HEK293 (cell line): ENCODE measurements around the gene C19orf18.
A peak's percentile ranks its signal among the peaks of the same experiment; 100 is the strongest.

Experiments
- CTCF ChIA-PET: fragments of 350-600 bp; formaldehyde crosslinking; extraction: SDS; loops from one replicate; lab custom pipeline; 2021; ENCODE audit warnings: antibody characterized with exemption; lab: Yijun Ruan, JAX
- POLR2A ChIA-PET: fragments of 300-600 bp; formaldehyde crosslinking; extraction: SDS; loops from one replicate; lab custom pipeline; 2020; ENCODE audit warnings: antibody characterized with exemption, inconsistent platforms; lab: Yijun Ruan, JAX
- H3K27ac ChIP-seq: fragments of 200-500 bp; sonication (Bioruptor generic); 2 replicates; pipeline ENCODE4 v1.5.1; 2014; ENCODE audit warnings: low read depth, low read length, control low read depth, inconsistent platforms; ENCODE audit errors: extremely low read depth
- H3K36me3 ChIP-seq, 2 experiments: fragments of 200-500 bp in 1 of 2; sonication (Bioruptor generic) in 1 of 2; 1 replicate in 1 of 2; 2 replicates in 1 of 2; pipeline ENCODE4 v1.5.1; 2014 to 2017; ENCODE audit warnings: inconsistent platforms in 2 of 2, low read length in 2 of 2; ENCODE audit not compliant: control insufficient read depth in 2 of 2, insufficient read depth in 1 of 2
- H3K4me1 ChIP-seq: fragments of 200-500 bp; sonication (Bioruptor generic); 2 replicates; pipeline ENCODE4 v1.5.1; 2014; ENCODE audit warnings: mild to moderate bottlenecking, low read length, inconsistent platforms; ENCODE audit not compliant: control insufficient read depth, insufficient read depth
- H3K4me3 ChIP-seq: 2 replicates; pipeline ENCODE4 v1.5.1; 2011; ENCODE audit warnings: low read depth, mild to moderate bottlenecking, control low read depth, low read length, moderate library complexity
- H3K9me3 ChIP-seq: fragments of 200-500 bp; sonication (Bioruptor generic); 2 replicates; pipeline ENCODE4 v1.5.1; 2014; ENCODE audit warnings: low read depth, low read length, inconsistent platforms; ENCODE audit not compliant: control insufficient read depth, insufficient read depth
- GLIS1 ChIP-seq: fragments of 450-650 bp; formaldehyde crosslinking; IDR thresholded peaks from 2 replicates; pipeline ENCODE4 v1.5.1; 2016; ENCODE audit warnings: missing biosample characterization, missing genetic modification characterization
- IKZF3 ChIP-seq: fragments of 450-650 bp; IDR thresholded peaks from 2 replicates; pipeline ENCODE4 v1.5.0; 2018; ENCODE audit warnings: missing biosample characterization, mild to moderate bottlenecking, missing genetic modification characterization, moderate library complexity
- PRDM1 ChIP-seq: fragments of 450-650 bp; formaldehyde crosslinking; IDR thresholded peaks from 2 replicates; pipeline ENCODE4; 2016; ENCODE audit warnings: missing biosample characterization, missing genetic modification characterization
- TCF7L2 ChIP-seq: IDR thresholded peaks from 2 replicates; pipeline ENCODE4 v1.6.1; 2011; ENCODE audit warnings: low read depth, mild to moderate bottlenecking, inconsistent platforms, low read length, moderate library complexity, borderline replicate concordance
- ZBTB20 ChIP-seq: fragments of 450-650 bp; formaldehyde crosslinking; IDR thresholded peaks from 2 replicates; pipeline ENCODE4 v1.5.1; 2016; ENCODE audit warnings: missing biosample characterization, missing genetic modification characterization
- ZFP37 ChIP-seq: fragments of 450-650 bp; formaldehyde crosslinking; IDR thresholded peaks from 2 replicates; pipeline ENCODE4 v1.5.1; 2016; ENCODE audit warnings: missing biosample characterization, missing genetic modification characterization
- ZNF114 ChIP-seq: fragments of 450-650 bp; formaldehyde crosslinking; IDR thresholded peaks from 2 replicates; pipeline ENCODE4 v1.5.0; 2017; ENCODE audit warnings: missing biosample characterization, missing genetic modification characterization
- ZNF169 ChIP-seq: fragments of 450-650 bp; formaldehyde crosslinking; IDR thresholded peaks from 2 replicates; pipeline ENCODE4 v1.5.1; 2016; ENCODE audit warnings: missing biosample characterization, missing genetic modification characterization
- ZNF184 ChIP-seq: fragments of 450-650 bp; IDR thresholded peaks from 2 replicates; pipeline ENCODE4 v1.5.1; 2018; ENCODE audit warnings: missing biosample characterization, mild to moderate bottlenecking, missing genetic modification characterization
- ZNF239 ChIP-seq: fragments of 450-650 bp; formaldehyde crosslinking; IDR thresholded peaks from 2 replicates; pipeline ENCODE4 v1.5.1; 2016; ENCODE audit warnings: missing biosample characterization, missing genetic modification characterization
- ZNF302 ChIP-seq: fragments of 450-650 bp; formaldehyde crosslinking; IDR thresholded peaks from 2 replicates; pipeline ENCODE4 v1.5.1; 2016; ENCODE audit warnings: missing biosample characterization, missing genetic modification characterization, low read depth
- ZNF366 ChIP-seq: fragments of 450-650 bp; formaldehyde crosslinking; conservative IDR thresholded peaks from 2 replicates; pipeline ENCODE4 v1.5.1; 2016; ENCODE audit warnings: missing biosample characterization, missing genetic modification characterization
- ZNF530 ChIP-seq: fragments of 450-650 bp; formaldehyde crosslinking; IDR thresholded peaks from 2 replicates; pipeline ENCODE4 v1.5.1; 2016; ENCODE audit warnings: low read depth, missing biosample characterization, missing genetic modification characterization
- ZNF560 ChIP-seq: fragments of 450-650 bp; formaldehyde crosslinking; IDR thresholded peaks from 2 replicates; pipeline ENCODE4 v1.5.1; 2017; ENCODE audit warnings: missing biosample characterization, missing genetic modification characterization, borderline replicate concordance
- ZNF571 ChIP-seq: fragments of 450-650 bp; formaldehyde crosslinking; IDR thresholded peaks from 2 replicates; pipeline ENCODE4 v1.5.0; 2017; ENCODE audit warnings: missing biosample characterization, missing genetic modification characterization
- ZNF791 ChIP-seq: fragments of 450-650 bp; formaldehyde crosslinking; IDR thresholded peaks from 2 replicates; pipeline ENCODE4 v1.5.1; 2016; ENCODE audit warnings: missing biosample characterization, missing genetic modification characterization
- ZNF792 ChIP-seq: fragments of 450-650 bp; formaldehyde crosslinking; IDR thresholded peaks from 2 replicates; pipeline ENCODE4 v1.5.1; 2016; ENCODE audit warnings: missing biosample characterization, missing genetic modification characterization
- TF ChIP-seq, protein P1 (sequence below): IDR thresholded peaks from 2 replicates; pipeline ENCODE4 v1.6.1; 2011; ENCODE audit warnings: mild to moderate bottlenecking, low read depth, low read length, borderline replicate concordance
- TF ChIP-seq, protein P2 (sequence below): fragments of 450-650 bp; formaldehyde crosslinking; IDR thresholded peaks from 2 replicates; pipeline ENCODE4 v1.5.1; 2016; ENCODE audit warnings: missing biosample characterization, missing genetic modification characterization

C19orf18 gene

DNA sequence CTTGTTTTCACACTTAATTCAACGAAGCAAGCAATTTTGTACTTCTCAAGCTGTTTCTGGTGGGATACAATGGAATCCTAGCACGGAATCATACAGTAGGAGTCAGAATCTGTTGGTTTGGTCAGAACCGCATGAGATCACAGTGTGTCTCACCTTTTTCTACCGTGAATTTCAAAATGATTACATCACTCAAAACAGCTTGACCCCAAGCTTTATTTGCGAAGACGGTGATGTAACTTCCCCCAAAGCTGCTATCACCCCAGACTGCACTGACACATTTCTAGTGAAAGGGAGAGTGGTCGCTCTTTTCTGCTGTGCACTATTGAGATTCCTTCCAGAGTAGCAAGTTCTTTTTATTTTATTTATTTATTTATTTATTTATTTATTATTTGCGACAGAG is 9.6 kb downstream of the C19orf18 start (continued):
- TF ChIP-seq ZNF169 (tag by site-specific recombination) = no peak

DNA sequence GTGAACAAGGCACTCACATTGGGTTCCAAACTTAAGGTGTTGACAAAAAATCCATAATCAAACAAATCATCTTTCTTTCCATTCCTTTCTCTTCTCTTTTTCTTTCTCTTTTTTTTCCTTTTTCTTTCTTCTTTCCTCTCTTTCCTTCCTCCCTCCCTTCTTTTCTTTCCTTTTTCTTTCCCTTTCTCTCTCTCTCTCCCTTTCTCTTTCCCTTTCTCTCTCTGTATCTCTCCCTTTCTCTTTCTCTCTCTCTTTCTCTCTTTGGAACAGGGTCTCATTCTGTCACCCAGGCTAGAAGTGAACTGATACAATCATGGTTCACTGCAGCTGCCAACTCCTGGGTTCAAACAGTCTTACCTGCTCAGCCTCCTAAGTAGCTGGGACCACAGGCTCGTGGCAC is 12.5 kb downstream of the C19orf18 start:
- no peak overlapping the region for H3K27ac ChIP-seq
- TF ChIP-seq ZNF366 (0 out of 2 replicates have a peak, but pooled peaks have one; percentile 21), ZNF302 (tag by site-specific recombination) (no peak), PRDM1 (peak; percentile 98), ZNF560 (tag by site-specific recombination) (0 out of 2 replicates have a peak, but pooled peaks have one; percentile 15)
- no peaks in the 10 kb centered on the region for H3K4me1 ChIP-seq
- ChIA-PET POLR2A (interaction anchor here (0.7 kb wide), 1 partner anchor 34 kb away, joined by 4 read pairs; no protein-coding TSS in a partner anchor), CTCF (interaction anchor here (0.6 to 0.7 kb wide), 2 partner anchors 8 to 192 kb away, joined by 4 to 5 read pairs; no protein-coding TSS in a partner anchor)
- no peaks in the 10 kb centered on the region; a peak in 1 of 3 replicates for H3K36me3 ChIP-seq
- no peak overlapping the region for H3K4me3 ChIP-seq
- no peaks in the 10 kb centered on the region; the same call in none of the 2 replicates for H3K9me3 ChIP-seq

DNA sequence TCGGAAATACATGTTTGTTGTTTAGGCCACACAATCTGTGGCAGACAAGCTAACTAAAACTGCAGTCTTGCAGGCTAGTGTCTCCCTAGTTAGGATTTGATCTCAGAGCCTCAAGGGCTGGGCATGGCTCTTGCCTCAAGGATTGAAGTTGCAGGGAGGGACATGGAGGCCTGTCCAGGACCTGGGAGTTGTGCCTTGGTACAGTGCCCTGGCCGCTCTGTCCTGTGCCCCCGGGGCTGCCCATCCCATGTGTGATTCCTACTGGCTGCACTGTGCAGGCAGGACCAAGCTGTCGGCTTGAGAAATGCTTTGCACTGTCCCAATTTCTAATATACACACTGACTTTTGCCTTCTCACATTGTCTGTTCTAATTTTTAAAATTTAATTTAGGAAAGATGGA is 19.3 kb downstream of the C19orf18 start:
- no peaks in the 10 kb centered on the region; a peak in 1 of 3 replicates for H3K36me3 ChIP-seq
- POLR2A ChIA-PET = no interaction called here
- H3K27ac ChIP-seq = no peak overlapping the region
- H3K4me1 ChIP-seq = no peaks in the 10 kb centered on the region
- H3K9me3 ChIP-seq = no peaks in the 10 kb centered on the region; the same call in 1 of the 2 replicates
- no peak for TF ChIP-seq ZNF571 (tag by site-specific recombination)
- no peak for TF ChIP-seq ZBTB20 (tag by site-specific recombination)
- no peak for TF ChIP-seq ZNF560 (tag by site-specific recombination)
- no peak for TF ChIP-seq TCF7L2
- no peak for TF ChIP-seq ZNF792
- TF ChIP-seq ZNF791 (tag by site-specific recombination) = no peak
- no peak for TF ChIP-seq ZFP37 (tag by site-specific recombination)
- no peak for TF ChIP-seq ZNF239
- no peak for TF ChIP-seq ZNF114
- TF ChIP-seq ZNF302 (tag by site-specific recombination) = no peak
- TF ChIP-seq, protein P1, sequence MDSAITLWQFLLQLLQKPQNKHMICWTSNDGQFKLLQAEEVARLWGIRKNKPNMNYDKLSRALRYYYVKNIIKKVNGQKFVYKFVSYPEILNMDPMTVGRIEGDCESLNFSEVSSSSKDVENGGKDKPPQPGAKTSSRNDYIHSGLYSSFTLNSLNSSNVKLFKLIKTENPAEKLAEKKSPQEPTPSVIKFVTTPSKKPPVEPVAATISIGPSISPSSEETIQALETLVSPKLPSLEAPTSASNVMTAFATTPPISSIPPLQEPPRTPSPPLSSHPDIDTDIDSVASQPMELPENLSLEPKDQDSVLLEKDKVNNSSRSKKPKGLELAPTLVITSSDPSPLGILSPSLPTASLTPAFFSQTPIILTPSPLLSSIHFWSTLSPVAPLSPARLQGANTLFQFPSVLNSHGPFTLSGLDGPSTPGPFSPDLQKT = no peak
- TF ChIP-seq ZNF184 (tag by site-specific recombination) = no peak
- CTCF ChIA-PET = no interaction called here
- H3K4me3 ChIP-seq = no peak overlapping the region

DNA sequence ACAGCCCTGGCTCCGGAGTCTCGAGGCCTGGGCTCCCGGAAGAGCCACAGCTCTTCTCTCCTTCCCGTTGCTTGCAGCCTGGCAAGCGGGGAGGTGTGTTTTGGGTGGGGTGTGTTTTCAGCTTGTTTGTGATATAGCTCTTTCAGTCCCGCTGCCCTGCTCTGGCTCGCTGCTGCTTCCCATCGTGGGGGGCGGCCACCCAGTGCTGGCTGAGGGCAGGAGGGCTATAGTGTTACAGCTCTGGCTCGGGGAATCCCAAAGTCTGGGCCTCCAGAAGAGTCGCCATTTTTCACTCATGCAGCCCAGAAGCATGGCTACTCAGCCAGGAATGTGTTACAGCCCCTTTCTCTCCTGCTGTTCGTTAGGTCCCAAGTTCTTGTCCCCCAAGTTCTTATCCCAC is 24.6 kb downstream of the C19orf18 start:
- TF ChIP-seq ZNF530 (tag by site-specific recombination) (no peak), GLIS1 (peak; percentile 64), IKZF3 (tag by site-specific recombination) (no peak)
- TF ChIP-seq, protein P2, sequence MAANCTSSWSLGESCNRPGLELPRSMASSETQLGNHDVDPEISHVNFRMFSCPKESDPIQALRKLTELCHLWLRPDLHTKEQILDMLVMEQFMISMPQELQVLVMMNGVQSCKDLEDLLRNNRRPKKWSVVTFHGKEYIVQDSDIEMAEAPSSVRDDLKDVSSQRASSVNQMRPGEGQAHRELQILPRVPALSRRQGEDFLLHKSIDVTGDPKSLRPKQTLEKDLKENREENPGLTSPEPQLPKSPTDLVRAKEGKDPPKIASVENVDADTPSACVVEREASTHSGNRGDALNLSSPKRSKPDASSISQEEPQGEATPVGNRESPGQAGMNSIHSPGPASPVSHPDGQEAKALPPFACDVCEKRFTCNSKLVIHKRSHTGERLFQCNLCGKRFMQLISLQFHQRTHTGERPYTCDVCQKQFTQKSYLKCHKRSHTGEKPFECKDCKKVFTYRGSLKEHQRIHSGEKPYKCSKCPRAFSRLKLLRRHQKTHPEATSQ = no peak
- POLR2A ChIA-PET = no interaction called here
- Histone ChIP-seq H3K36me3 (peaks cover 0 to 11% of the 10 kb centered on the region in 2 experiments; a peak in 2 of 3 replicates), H3K27ac (no peak overlapping the region), H3K4me1 (peaks cover 5% of the 10 kb centered on the region; the same call in 1 of the 2 replicates), H3K9me3 (peaks cover 7% of the 10 kb centered on the region), H3K4me3 (no peak overlapping the region)
- CTCF ChIA-PET = no interaction called here
